GM12878 (cell line): ENCODE measurements around the gene ZNF142. TPM values are rescaled to one million over a fixed set of nuclear protein-coding genes. Genes with fewer than 3 reads are reported as not detected.
A peak's percentile ranks its signal among the peaks of the same experiment; 100 is the strongest.

Source experiments
- ASH2L ChIP-seq: fragments of 300-600, 200-600 bp; sonication (generic); IDR thresholded peaks from 2 replicates; pipeline ENCODE4 v1.6.1; 2017; ENCODE audit warnings: low read depth, mild to moderate bottlenecking, borderline replicate concordance
- CBX5 ChIP-seq: sonication (generic); IDR thresholded peaks from 2 replicates; pipeline ENCODE4 v1.6.1; 2016; ENCODE audit warnings: low read depth, moderate library complexity, mild to moderate bottlenecking, inconsistent platforms
- CHD4 ChIP-seq: fragments of 200-600 bp; sonication (generic); IDR thresholded peaks from 2 replicates; pipeline ENCODE4 v1.6.1; 2016; ENCODE audit warnings: mild to moderate bottlenecking
- CREB1 ChIP-seq: IDR thresholded peaks from 2 replicates; pipeline ENCODE4 v1.6.1; 2012; ENCODE audit warnings: low read depth, mild to moderate bottlenecking, inconsistent platforms
- EED ChIP-seq: sonication (generic); IDR thresholded peaks from 2 replicates; pipeline ENCODE4 v1.6.1; 2016; ENCODE audit warnings: antibody characterized with exemption, low read depth
- GABPA ChIP-seq: IDR thresholded peaks from 2 replicates; pipeline ENCODE4 v1.6.1; 2014; ENCODE audit warnings: antibody characterized with exemption, low read depth, mild to moderate bottlenecking, inconsistent platforms
- HCFC1 ChIP-seq: fragments of 150-350 bp; IDR thresholded peaks from 2 replicates; pipeline ENCODE4 v1.6.1; 2014; ENCODE audit warnings: low read length
- HDGF ChIP-seq: fragments of 450-650 bp; IDR thresholded peaks from 2 replicates; pipeline ENCODE4 v1.6.1; 2016; ENCODE audit warnings: antibody characterized with exemption
- LARP7 ChIP-seq: fragments of 450-650 bp; IDR thresholded peaks from 2 replicates; pipeline ENCODE4 v1.6.1; 2017; ENCODE audit warnings: mild to moderate bottlenecking
- NFXL1 ChIP-seq: fragments of 450-650 bp; IDR thresholded peaks from 2 replicates; pipeline ENCODE4 v1.6.1; 2017; ENCODE audit warnings: antibody characterized with exemption, mild to moderate bottlenecking, borderline replicate concordance
- NFYB ChIP-seq: IDR thresholded peaks from 2 replicates; pipeline ENCODE4 v1.6.1; 2011; ENCODE audit warnings: low read depth, mild to moderate bottlenecking, low read length, improper control_type of control experiment, moderate library complexity; ENCODE audit not compliant: insufficient read depth
- NRF1 ChIP-seq: conservative IDR thresholded peaks from 2 replicates; pipeline ENCODE4 v1.6.1; 2011; ENCODE audit warnings: mild to moderate bottlenecking, low read depth, low read length, improper control_type of control experiment
- POU2F2 ChIP-seq: IDR thresholded peaks from 3 replicates; pipeline ENCODE4 v1.6.1; 2011; ENCODE audit warnings: low read depth, mild to moderate bottlenecking, low read length, borderline replicate concordance
- RELA ChIP-seq: fragments of 450-650 bp; IDR thresholded peaks from 2 replicates; pipeline ENCODE4 v1.8.0; 2014; ENCODE audit warnings: borderline replicate concordance; ENCODE audit not compliant: partially characterized antibody
- SMARCA5 ChIP-seq: fragments of 450-650 bp; IDR thresholded peaks from 2 replicates; pipeline ENCODE4 v1.6.1; 2017; ENCODE audit warnings: mild to moderate bottlenecking
- YBX1 ChIP-seq: fragments of 450-650 bp; IDR thresholded peaks from 2 replicates; pipeline ENCODE4 v1.6.1; 2016; ENCODE audit warnings: antibody characterized with exemption
- ZNF207 ChIP-seq: fragments of 450-650 bp; IDR thresholded peaks from 2 replicates; pipeline ENCODE4 v1.6.1; 2014; ENCODE audit warnings: antibody characterized with exemption, mild to moderate bottlenecking, borderline replicate concordance
- ZNF274 ChIP-seq: IDR thresholded peaks from one replicate; pipeline ENCODE4 v1.8.0; 2011; ENCODE audit not compliant: insufficient read length, insufficient read depth
- ZSCAN29 ChIP-seq: fragments of 450-650 bp; IDR thresholded peaks from 2 replicates; pipeline ENCODE4 v1.6.1; 2017; ENCODE audit warnings: mild to moderate bottlenecking, moderate library complexity
- polyA plus RNA-seq, 11 experiments: library from polyadenylated mRNA; depleted of rRNA in 4 of 11; unstranded in 6 of 11; stranded (reverse) in 5 of 11; fragments of >200 nt; fragmentation: Nextera tagmentation in 4 of 11; fragmentation: Illumina TruSeq in 1 of 11; extraction: Ambion mirVana in 4 of 11; extraction: Trizol in 1 of 11; gene quantifications; 1 replicate in 1 of 11; 2 replicates in 10 of 11; pipeline versions ENCODE4 v1.2.1 to v1.2.3, GENCODE V29; 2011 to 2016; ENCODE audit warnings: inconsistent platforms in 2 of 11, missing spikeins in 2 of 11, low read depth in 1 of 11
- total RNA-seq, 4 experiments: library from RNA; depleted of rRNA in 3 of 4; stranded (reverse); fragments of >200 nt in 3 of 4; fragmentation: Illumina TruSeq in 1 of 4; extraction: Trizol in 1 of 4; gene quantifications; 2 replicates each; pipeline versions ENCODE4 v1.2.1 to v1.2.3, GENCODE V29; 2013 to 2021
- TF ChIP-seq, protein P1 (sequence below): IDR thresholded peaks from 2 replicates; pipeline ENCODE4 v1.6.1; 2012; ENCODE audit warnings: improper control_type of control experiment, low read depth, low read length; ENCODE audit not compliant: insufficient replicate concordance
- TF ChIP-seq, protein P2 (sequence below): fragments of 150-350 bp; IDR thresholded peaks from 2 replicates; pipeline ENCODE4 v1.6.1; 2016; ENCODE audit warnings: low read depth, low read length
- TF ChIP-seq, protein P3 (sequence below): IDR thresholded peaks from 2 replicates; pipeline ENCODE4 v1.6.1; 2011; ENCODE audit warnings: borderline replicate concordance, low read depth, mild to moderate bottlenecking, moderate library complexity, mixed read lengths, low read length; ENCODE audit not compliant: insufficient read depth; ENCODE audit errors: extremely low read length

Gene ZNF142
- total and polyA plus RNA-seq, 10 of the 15 experiments (the other 5 are each of a cell fraction or from before 2014, with no cell fraction given): 1.3 to 40.9 (median 15.0) TPM

DNA sequence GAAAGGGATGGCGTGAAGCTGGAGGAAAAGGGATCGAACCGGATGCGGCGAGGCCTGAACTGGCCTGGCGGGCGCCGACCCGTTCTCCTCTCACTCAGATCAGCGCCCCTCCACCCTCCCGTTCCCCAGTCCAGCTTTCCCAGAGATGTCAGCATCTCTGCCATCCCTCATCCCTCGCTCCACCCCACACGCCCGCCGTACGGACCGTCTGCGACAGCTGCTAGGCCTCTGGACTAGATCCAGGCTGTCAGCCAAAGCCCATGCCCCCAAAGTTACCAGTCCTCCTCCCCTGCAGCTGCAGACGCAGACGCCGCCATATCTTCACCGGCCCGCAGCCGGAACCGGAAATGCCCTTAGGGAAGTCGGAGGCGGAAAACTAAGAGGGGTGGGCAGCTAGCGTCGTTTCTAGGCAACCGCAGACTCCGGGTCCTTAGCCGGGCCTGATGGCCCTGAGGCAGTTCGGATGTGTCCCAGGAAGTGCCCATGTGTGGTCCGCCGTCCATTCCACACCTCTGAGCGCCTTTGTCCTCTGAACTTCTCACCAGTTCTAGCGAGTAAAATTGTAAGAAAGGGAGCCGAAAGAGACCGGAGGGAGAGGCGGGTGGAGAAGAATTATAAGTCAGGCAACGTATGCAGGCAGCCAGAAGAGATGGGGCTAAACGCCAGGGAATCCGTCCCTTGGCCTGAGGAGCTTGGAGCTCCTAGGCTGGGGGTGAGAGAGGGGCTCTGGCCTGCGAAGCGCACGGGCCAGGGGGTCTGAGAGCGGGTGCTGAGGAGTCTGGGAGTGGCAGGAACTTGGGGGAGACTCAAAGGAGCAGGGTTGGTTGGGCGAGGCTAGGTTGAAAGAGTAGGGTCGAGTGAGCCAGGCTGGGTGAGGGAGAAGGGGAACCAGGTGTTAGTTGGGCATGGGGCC is 12.5 kb upstream of the ZNF142 start, which contains the start of the genes RNF25 and STK36 (continued):
- TF ChIP-seq NFXL1: no peak
- no peak for TF ChIP-seq SMARCA5
- no peak for TF ChIP-seq HDGF
- TF ChIP-seq, protein P1, sequence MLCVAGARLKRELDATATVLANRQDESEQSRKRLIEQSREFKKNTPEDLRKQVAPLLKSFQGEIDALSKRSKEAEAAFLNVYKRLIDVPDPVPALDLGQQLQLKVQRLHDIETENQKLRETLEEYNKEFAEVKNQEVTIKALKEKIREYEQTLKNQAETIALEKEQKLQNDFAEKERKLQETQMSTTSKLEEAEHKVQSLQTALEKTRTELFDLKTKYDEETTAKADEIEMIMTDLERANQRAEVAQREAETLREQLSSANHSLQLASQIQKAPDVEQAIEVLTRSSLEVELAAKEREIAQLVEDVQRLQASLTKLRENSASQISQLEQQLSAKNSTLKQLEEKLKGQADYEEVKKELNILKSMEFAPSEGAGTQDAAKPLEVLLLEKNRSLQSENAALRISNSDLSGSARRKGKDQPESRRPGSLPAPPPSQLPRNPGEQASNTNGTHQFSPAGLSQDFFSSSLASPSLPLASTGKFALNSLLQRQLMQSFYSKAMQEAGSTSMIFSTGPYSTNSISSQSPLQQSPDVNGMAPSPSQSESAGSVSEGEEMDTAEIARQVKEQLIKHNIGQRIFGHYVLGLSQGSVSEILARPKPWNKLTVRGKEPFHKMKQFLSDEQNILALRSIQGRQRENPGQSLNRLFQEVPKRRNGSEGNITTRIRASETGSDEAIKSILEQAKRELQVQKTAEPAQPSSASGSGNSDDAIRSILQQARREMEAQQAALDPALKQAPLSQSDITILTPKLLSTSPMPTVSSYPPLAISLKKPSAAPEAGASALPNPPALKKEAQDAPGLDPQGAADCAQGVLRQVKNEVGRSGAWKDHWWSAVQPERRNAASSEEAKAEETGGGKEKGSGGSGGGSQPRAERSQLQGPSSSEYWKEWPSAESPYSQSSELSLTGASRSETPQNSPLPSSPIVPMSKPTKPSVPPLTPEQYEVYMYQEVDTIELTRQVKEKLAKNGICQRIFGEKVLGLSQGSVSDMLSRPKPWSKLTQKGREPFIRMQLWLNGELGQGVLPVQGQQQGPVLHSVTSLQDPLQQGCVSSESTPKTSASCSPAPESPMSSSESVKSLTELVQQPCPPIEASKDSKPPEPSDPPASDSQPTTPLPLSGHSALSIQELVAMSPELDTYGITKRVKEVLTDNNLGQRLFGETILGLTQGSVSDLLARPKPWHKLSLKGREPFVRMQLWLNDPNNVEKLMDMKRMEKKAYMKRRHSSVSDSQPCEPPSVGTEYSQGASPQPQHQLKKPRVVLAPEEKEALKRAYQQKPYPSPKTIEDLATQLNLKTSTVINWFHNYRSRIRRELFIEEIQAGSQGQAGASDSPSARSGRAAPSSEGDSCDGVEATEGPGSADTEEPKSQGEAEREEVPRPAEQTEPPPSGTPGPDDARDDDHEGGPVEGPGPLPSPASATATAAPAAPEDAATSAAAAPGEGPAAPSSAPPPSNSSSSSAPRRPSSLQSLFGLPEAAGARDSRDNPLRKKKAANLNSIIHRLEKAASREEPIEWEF: no peak
- no peak for TF ChIP-seq YBX1
- 0 out of 3 replicates have a peak, but pooled peaks have one; percentile 31 for TF ChIP-seq POU2F2
- TF ChIP-seq, protein P2, sequence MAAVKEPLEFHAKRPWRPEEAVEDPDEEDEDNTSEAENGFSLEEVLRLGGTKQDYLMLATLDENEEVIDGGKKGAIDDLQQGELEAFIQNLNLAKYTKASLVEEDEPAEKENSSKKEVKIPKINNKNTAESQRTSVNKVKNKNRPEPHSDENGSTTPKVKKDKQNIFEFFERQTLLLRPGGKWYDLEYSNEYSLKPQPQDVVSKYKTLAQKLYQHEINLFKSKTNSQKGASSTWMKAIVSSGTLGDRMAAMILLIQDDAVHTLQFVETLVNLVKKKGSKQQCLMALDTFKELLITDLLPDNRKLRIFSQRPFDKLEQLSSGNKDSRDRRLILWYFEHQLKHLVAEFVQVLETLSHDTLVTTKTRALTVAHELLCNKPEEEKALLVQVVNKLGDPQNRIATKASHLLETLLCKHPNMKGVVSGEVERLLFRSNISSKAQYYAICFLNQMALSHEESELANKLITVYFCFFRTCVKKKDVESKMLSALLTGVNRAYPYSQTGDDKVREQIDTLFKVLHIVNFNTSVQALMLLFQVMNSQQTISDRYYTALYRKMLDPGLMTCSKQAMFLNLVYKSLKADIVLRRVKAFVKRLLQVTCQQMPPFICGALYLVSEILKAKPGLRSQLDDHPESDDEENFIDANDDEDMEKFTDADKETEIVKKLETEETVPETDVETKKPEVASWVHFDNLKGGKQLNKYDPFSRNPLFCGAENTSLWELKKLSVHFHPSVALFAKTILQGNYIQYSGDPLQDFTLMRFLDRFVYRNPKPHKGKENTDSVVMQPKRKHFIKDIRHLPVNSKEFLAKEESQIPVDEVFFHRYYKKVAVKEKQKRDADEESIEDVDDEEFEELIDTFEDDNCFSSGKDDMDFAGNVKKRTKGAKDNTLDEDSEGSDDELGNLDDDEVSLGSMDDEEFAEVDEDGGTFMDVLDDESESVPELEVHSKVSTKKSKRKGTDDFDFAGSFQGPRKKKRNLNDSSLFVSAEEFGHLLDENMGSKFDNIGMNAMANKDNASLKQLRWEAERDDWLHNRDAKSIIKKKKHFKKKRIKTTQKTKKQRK: no peak
- no peak; the same call in none of the 2 replicates for TF ChIP-seq LARP7
- no peak for TF ChIP-seq ASH2L
- peak; percentile 16; the same call in 1 of the 2 replicates for TF ChIP-seq CREB1
- TF ChIP-seq CHD4: no peak
- TF ChIP-seq, protein P3, sequence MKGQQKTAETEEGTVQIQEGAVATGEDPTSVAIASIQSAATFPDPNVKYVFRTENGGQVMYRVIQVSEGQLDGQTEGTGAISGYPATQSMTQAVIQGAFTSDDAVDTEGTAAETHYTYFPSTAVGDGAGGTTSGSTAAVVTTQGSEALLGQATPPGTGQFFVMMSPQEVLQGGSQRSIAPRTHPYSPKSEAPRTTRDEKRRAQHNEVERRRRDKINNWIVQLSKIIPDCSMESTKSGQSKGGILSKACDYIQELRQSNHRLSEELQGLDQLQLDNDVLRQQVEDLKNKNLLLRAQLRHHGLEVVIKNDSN: no peak
- TF ChIP-seq GABPA: peak; percentile 97
- peak; percentile 65; the same call in 1 of the 2 replicates for TF ChIP-seq HCFC1
- no peak for TF ChIP-seq NFYB
- TF ChIP-seq ZNF207: no peak; the same call in 1 of the 2 replicates
- no peak for TF ChIP-seq RELA
- no peak for TF ChIP-seq NRF1
- no peak for TF ChIP-seq ZNF274
- no peak for TF ChIP-seq ZSCAN29
- TF ChIP-seq CBX5: no peak
- TF ChIP-seq EED: no peak
